Measurements from ENCODE around the gene FOXP1.

Gene FOXP1

GRCh38 chr3:71453319-71453718 lies 130.2 kb downstream of the FOXP1 start:
- TF ChIP-seq CTCF (IDR thresholded peaks at IDR 0.05; ENCODE audit: low read depth, low read length): no peak
- no peak for TF ChIP-seq EZH2phosphoT487 (IDR thresholded peaks at IDR 0.05; ENCODE audit: low read depth)
- H3K4me3 ChIP-seq (ENCODE audit: low read length): no peak overlapping the region
- peaks cover 94% of the 10 kb centered on the region for H3K27me3 ChIP-seq (ENCODE audit: low read depth, low read length)
- no peak overlapping the region for H3K27ac ChIP-seq (ENCODE audit: low read length)
- no peaks in the 10 kb centered on the region for H3K9me3 ChIP-seq (ENCODE audit: insufficient read depth, low read length)
- H3K36me3 ChIP-seq (replicated peaks; ENCODE audit: low read depth, low read length): no peaks in the 10 kb centered on the region
- no peaks in the 10 kb centered on the region for H4K20me1 ChIP-seq (ENCODE audit: insufficient read depth, low read length)
- no peak overlapping the region for H2AFZ ChIP-seq (ENCODE audit: low read depth, low read length)
- H3K4me1 ChIP-seq (ENCODE audit: low read length): peaks cover 20% of the 10 kb centered on the region
- H3K79me2 ChIP-seq (ENCODE audit: low read length): no peaks in the 10 kb centered on the region
- no peak overlapping the region for H3K4me2 ChIP-seq (ENCODE audit: low read length)
- no peak overlapping the region for H3K9ac ChIP-seq (ENCODE audit: low read length)

GRCh38 chr3:71451812-71452211 lies 131.7 kb downstream of the FOXP1 start:
- no peaks in the 10 kb centered on the region for H3K9me3 ChIP-seq (ENCODE audit: insufficient read depth, low read length)
- H3K27me3 ChIP-seq (ENCODE audit: low read depth, low read length): peaks cover 79% of the 10 kb centered on the region
- H3K4me3 ChIP-seq (ENCODE audit: low read length): no peak overlapping the region
- H3K79me2 ChIP-seq (ENCODE audit: low read length): no peaks in the 10 kb centered on the region
- H2AFZ ChIP-seq (ENCODE audit: low read depth, low read length): no peak overlapping the region
- H3K4me1 ChIP-seq (ENCODE audit: low read length): peaks cover 20% of the 10 kb centered on the region
- no peak overlapping the region for H3K9ac ChIP-seq (ENCODE audit: low read length)
- H3K27ac ChIP-seq (ENCODE audit: low read length): no peak overlapping the region
- no peak overlapping the region for H3K4me2 ChIP-seq (ENCODE audit: low read length)
- TF ChIP-seq EZH2phosphoT487 (IDR thresholded peaks at IDR 0.05; ENCODE audit: low read depth) (no peak), CTCF (IDR thresholded peaks at IDR 0.05; ENCODE audit: low read depth, low read length) (no peak)
- no peaks in the 10 kb centered on the region for H4K20me1 ChIP-seq (ENCODE audit: insufficient read depth, low read length)
- H3K36me3 ChIP-seq (replicated peaks; ENCODE audit: low read depth, low read length): no peaks in the 10 kb centered on the region

GRCh38 chr3:71451060-71451459 lies 132.5 kb downstream of the FOXP1 start:
- H2AFZ ChIP-seq (ENCODE audit: low read depth, low read length): no peak overlapping the region
- H3K36me3 ChIP-seq (replicated peaks; ENCODE audit: low read depth, low read length): no peaks in the 10 kb centered on the region
- H3K27me3 ChIP-seq (ENCODE audit: low read depth, low read length): peaks cover 71% of the 10 kb centered on the region
- H3K79me2 ChIP-seq (ENCODE audit: low read length): no peaks in the 10 kb centered on the region
- no peaks in the 10 kb centered on the region for H4K20me1 ChIP-seq (ENCODE audit: insufficient read depth, low read length)
- peaks cover 15% of the 10 kb centered on the region for H3K4me1 ChIP-seq (ENCODE audit: low read length)
- TF ChIP-seq CTCF (IDR thresholded peaks at IDR 0.05; ENCODE audit: low read depth, low read length): no peak
- no peak for TF ChIP-seq EZH2phosphoT487 (IDR thresholded peaks at IDR 0.05; ENCODE audit: low read depth)
- H3K27ac ChIP-seq (ENCODE audit: low read length): no peak overlapping the region
- H3K4me2 ChIP-seq (ENCODE audit: low read length): no peak overlapping the region
- H3K4me3 ChIP-seq (ENCODE audit: low read length): no peak overlapping the region
- no peaks in the 10 kb centered on the region for H3K9me3 ChIP-seq (ENCODE audit: insufficient read depth, low read length)
- no peak overlapping the region for H3K9ac ChIP-seq (ENCODE audit: low read length)

- no peak overlapping the region for H3K27ac ChIP-seq (ENCODE audit: low read length)
- H3K9ac ChIP-seq (ENCODE audit: low read length): no peak overlapping the region
- H3K9me3 ChIP-seq (ENCODE audit: insufficient read depth, low read length): no peaks in the 10 kb centered on the region
- H3K27me3 ChIP-seq (ENCODE audit: low read depth, low read length): peaks cover 62% of the 10 kb centered on the region
- H2AFZ ChIP-seq (ENCODE audit: low read depth, low read length): no peak overlapping the region
- TF ChIP-seq EZH2phosphoT487 (IDR thresholded peaks at IDR 0.05; ENCODE audit: low read depth) (no peak), CTCF (IDR thresholded peaks at IDR 0.05; ENCODE audit: low read depth, low read length) (no peak)
- H3K79me2 ChIP-seq (ENCODE audit: low read length): no peaks in the 10 kb centered on the region
- H3K36me3 ChIP-seq (replicated peaks; ENCODE audit: low read depth, low read length): no peaks in the 10 kb centered on the region
- H3K4me2 ChIP-seq (ENCODE audit: low read length): no peak overlapping the region
- no peaks in the 10 kb centered on the region for H4K20me1 ChIP-seq (ENCODE audit: insufficient read depth, low read length)
- H3K4me3 ChIP-seq (ENCODE audit: low read length): no peak overlapping the region
- H3K4me1 ChIP-seq (ENCODE audit: low read length): peaks cover 6% of the 10 kb centered on the region; the same call in 1 of the 2 replicates
These were observed 133.4 kb downstream of the FOXP1 start for GRCh38 chr3:71450162-71450561.

All from OCI-LY3 (cell line).